Endothelial cell of umbilical vein (primary cell): Measurements from ENCODE around the gene SLC22A23.
"Not testable (repeated sequence)": the region's sequence is repeated elsewhere in the genome, so short reads cannot be mapped to it uniquely, and the experiment has no call there.

Experiments used
- EZH2 ChIP-seq: IDR thresholded peaks from 2 replicates; pipeline ENCODE4 v1.6.1; 2012; ENCODE audit warnings: borderline replicate concordance, low read depth, mild to moderate bottlenecking, moderate library complexity, low read length, inconsistent platforms; ENCODE audit not compliant: severe bottlenecking
- FOS ChIP-seq: IDR thresholded peaks from 2 replicates; pipeline ENCODE4 v1.6.1; 2011; ENCODE audit warnings: mild to moderate bottlenecking, low read length, moderate library complexity, borderline replicate concordance; ENCODE audit not compliant: insufficient read depth
- GATA2 ChIP-seq: IDR thresholded peaks from 2 replicates; pipeline ENCODE4 v1.7.0; 2011; ENCODE audit warnings: low read depth, mild to moderate bottlenecking, moderate library complexity, mixed read lengths, low read length; ENCODE audit not compliant: insufficient read length, insufficient read depth
- JUN ChIP-seq: IDR thresholded peaks from 2 replicates; pipeline ENCODE4 v1.6.1; 2011; ENCODE audit warnings: borderline replicate concordance, low read depth; ENCODE audit not compliant: insufficient read length, insufficient read depth
- MYC ChIP-seq: IDR thresholded peaks from one replicate; pipeline ENCODE4 v1.6.1; 2011; ENCODE audit warnings: mild to moderate bottlenecking, low read depth, low read length
- POLR2A ChIP-seq: IDR thresholded peaks from 2 replicates; pipeline ENCODE4 v1.6.1; 2012; ENCODE audit warnings: low read depth, mild to moderate bottlenecking, control low read depth, low read length
- POLR2AphosphoS5 ChIP-seq: IDR thresholded peaks from 2 replicates; pipeline ENCODE4 v1.6.1; 2012; ENCODE audit warnings: low read depth, mild to moderate bottlenecking, control low read depth, low read length, moderate library complexity; ENCODE audit not compliant: insufficient read depth
- TF ChIP-seq, protein P1 (sequence below), 2 donors: IDR thresholded peaks; 1 replicate in 1 of 2; 2 replicates in 1 of 2; pipeline ENCODE4 v1.5.1; 2011; ENCODE audit warnings: low read length in 2 of 2, mild to moderate bottlenecking in 2 of 2, moderate library complexity in 2 of 2, control low read depth in 1 of 2, inconsistent platforms in 1 of 2, low read depth in 1 of 2; ENCODE audit not compliant: insufficient read depth in 1 of 2; ENCODE audit errors: extremely low read depth in 1 of 2
- TF ChIP-seq, protein P2 (sequence below): IDR thresholded peaks from 2 replicates; pipeline ENCODE4 v1.6.1; 2011; ENCODE audit not compliant: insufficient read depth, insufficient read length

DNA sequence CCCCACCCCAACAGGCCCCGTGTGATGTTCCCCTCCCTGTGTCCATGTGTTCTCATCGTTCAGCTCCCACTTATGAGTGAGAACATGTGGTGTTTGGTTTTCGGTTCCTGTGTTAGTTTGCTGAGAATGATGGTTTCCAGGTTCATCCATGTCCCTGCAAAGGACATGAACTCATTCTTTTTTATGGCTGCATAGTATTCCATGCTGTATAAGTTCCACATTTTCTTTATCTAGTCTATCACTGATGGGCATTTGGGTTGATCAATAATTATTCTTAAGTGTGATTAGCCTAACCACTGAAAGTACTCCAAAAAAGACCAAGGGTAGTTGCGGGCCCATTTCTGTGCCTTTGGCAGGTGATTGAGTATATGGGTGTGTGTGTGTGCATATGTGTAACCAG lies 215.1 kb downstream of the SLC22A23 start:
- TF ChIP-seq, protein P1, sequence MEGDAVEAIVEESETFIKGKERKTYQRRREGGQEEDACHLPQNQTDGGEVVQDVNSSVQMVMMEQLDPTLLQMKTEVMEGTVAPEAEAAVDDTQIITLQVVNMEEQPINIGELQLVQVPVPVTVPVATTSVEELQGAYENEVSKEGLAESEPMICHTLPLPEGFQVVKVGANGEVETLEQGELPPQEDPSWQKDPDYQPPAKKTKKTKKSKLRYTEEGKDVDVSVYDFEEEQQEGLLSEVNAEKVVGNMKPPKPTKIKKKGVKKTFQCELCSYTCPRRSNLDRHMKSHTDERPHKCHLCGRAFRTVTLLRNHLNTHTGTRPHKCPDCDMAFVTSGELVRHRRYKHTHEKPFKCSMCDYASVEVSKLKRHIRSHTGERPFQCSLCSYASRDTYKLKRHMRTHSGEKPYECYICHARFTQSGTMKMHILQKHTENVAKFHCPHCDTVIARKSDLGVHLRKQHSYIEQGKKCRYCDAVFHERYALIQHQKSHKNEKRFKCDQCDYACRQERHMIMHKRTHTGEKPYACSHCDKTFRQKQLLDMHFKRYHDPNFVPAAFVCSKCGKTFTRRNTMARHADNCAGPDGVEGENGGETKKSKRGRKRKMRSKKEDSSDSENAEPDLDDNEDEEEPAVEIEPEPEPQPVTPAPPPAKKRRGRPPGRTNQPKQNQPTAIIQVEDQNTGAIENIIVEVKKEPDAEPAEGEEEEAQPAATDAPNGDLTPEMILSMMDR (IDR thresholded peaks at IDR 0.05; ENCODE audit: extremely low read depth in 1 of 2, insufficient read depth in 1 of 2, low read depth in 1 of 2, low read length in 2 of 2): not testable (repeated sequence)
- TF ChIP-seq POLR2AphosphoS5, JUN, POLR2A, EZH2, FOS, GATA2, MYC: not testable (repeated sequence)
- TF ChIP-seq, protein P2, sequence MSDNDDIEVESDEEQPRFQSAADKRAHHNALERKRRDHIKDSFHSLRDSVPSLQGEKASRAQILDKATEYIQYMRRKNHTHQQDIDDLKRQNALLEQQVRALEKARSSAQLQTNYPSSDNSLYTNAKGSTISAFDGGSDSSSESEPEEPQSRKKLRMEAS: not testable (repeated sequence)
